ENCODE results near the gene PYY.

DNA sequence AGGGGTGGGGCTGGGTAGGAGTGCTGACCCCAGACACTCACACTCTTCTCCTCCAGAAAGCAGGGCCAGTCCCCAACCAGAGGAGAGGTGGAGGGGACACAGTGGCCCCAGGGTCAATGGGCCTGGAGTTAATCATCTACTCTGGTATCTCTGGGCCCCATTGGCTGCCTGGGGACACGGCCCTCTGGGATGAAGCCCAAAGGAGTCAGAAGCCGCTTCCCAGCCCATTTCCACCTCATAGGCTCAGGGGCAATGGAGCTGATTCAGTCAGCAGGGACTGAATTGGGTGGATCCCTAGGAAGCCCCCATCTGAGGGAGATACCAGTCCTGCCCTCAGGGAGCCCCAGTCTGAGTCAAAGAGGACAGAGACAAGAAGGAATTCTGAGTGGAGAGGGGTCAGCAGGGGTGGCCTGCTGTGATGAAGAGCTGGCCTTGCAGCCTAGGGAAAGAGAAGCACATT lies 47.8 kb upstream of the PYY start:
- no peak for TF ChIP-seq CTCF (IDR thresholded peaks at IDR 0.05)
- TF ChIP-seq POLR2AphosphoS5 (IDR thresholded peaks at IDR 0.05) = no peak
- no peak for TF ChIP-seq POLR2A (IDR thresholded peaks at IDR 0.05)

Data from upper lobe of left lung (tissue), 4 donors.